Measurements from ENCODE around the gene CACNB2.

Gene CACNB2

DNA sequence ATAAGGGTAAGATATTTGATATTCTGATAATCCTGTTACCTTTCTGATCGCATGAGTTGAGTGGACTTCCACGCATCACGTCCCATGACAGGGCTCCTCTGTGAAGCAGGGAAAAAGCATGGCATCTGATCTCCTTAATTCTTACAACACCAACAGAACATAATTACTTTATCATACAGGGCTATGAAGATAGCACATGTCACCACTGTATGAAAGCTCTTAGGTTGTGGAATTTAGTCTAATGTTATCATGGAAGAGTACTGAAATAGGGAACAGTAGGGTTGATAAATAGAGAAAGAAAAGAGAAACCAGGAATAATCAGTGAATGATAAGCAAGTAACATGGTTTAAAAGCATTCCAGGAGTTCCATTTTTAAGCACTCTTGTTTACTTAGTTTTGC, 212.0 kb downstream of the CACNB2 start:
- H3K4me3 ChIP-seq (ENCODE audit: low read length): no peak overlapping the region
- TF ChIP-seq, protein P1, sequence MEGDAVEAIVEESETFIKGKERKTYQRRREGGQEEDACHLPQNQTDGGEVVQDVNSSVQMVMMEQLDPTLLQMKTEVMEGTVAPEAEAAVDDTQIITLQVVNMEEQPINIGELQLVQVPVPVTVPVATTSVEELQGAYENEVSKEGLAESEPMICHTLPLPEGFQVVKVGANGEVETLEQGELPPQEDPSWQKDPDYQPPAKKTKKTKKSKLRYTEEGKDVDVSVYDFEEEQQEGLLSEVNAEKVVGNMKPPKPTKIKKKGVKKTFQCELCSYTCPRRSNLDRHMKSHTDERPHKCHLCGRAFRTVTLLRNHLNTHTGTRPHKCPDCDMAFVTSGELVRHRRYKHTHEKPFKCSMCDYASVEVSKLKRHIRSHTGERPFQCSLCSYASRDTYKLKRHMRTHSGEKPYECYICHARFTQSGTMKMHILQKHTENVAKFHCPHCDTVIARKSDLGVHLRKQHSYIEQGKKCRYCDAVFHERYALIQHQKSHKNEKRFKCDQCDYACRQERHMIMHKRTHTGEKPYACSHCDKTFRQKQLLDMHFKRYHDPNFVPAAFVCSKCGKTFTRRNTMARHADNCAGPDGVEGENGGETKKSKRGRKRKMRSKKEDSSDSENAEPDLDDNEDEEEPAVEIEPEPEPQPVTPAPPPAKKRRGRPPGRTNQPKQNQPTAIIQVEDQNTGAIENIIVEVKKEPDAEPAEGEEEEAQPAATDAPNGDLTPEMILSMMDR (IDR thresholded peaks at IDR 0.05; ENCODE audit: insufficient read depth, low read depth, low read length, missing control alignments): no peak
- no peak for DNase-seq (ENCODE audit: low read depth)

DNA sequence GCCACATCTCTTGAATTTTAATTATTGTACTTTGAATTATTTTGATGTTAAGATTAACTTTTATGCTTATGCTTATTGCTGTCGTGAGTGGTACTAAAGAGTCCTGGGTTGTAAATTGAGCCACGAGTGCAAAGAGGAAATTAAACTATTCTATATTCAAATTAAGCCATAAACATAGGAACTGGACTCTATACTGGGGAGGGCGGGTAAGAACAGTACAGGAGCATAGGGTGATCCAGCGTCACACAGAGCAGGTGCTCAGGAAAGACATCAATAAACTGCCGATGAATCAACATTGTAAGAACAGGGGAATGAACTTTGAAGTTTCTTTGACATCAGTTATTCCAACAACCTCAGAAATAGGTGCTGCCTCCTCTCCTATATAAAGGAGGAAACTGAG, 219.6 kb downstream of the CACNB2 start:
- no peak overlapping the region for H3K4me3 ChIP-seq (ENCODE audit: low read length)
- no peak for DNase-seq (ENCODE audit: low read depth)
- TF ChIP-seq, protein P1 (IDR thresholded peaks at IDR 0.05; ENCODE audit: insufficient read depth, low read depth, low read length, missing control alignments): no peak

DNA sequence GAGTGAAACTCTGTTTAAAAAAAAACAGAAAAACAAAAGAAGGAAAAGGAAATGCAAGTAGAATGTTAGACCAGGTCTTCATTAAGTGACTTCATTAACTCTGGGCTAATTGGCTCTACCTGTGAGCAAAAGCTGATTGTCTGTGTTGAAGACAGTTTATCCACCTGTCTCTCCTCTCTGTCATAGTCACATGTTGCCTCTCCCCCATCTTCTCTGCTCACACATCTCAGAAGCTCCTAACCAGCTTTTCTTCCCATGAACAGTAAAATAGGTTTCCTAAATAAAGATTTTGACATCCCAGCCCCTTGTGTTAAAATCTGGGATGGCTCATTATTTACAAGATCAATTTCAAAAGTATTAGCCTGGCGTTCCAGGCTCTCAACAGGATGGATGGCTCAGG, 222.7 kb downstream of the CACNB2 start:
- no peak for DNase-seq (ENCODE audit: low read depth)
- no peak overlapping the region for H3K4me3 ChIP-seq (ENCODE audit: low read length)
- TF ChIP-seq, protein P1 (IDR thresholded peaks at IDR 0.05; ENCODE audit: insufficient read depth, low read depth, low read length, missing control alignments): no peak

DNA sequence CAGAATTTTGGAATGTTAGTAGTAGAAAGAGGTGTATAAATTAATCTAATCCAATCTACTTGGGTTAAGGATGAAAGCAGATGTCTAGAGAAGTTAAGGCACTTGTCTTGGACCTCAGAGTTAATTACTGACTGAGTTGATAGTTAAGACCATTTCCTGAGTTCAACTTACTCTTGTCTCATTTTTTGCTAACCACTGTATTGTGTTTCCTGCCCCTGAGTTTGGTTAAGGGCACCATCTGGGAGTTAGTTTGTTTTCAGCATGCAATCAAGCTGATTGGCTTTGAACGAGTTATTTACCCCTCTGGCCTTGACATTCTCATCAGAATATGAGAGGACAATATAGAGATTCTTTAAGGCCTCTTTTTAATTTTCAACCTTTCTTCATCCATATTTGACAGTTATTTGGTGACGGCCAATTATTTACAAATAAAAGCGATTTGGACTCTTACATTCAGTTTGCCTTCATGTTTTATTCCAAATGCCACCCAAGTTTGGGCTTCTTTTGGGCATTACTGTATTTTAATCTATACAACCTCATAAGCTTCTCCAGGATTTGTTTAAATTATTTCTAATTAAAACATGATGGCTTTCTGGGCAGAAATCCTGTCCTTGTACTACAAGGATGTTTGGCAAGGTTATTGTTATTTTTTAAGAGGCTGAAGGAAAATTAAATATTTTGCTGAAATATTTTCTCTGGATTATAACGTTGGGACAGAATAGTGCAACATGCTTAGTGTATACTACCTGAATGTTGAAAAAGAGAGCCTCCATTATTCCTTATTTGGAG, 225.0 kb downstream of the CACNB2 start:
- TF ChIP-seq, protein P1 (IDR thresholded peaks at IDR 0.05; ENCODE audit: insufficient read depth, low read depth, low read length, missing control alignments): no peak
- H3K4me3 ChIP-seq (ENCODE audit: low read length): no peak overlapping the region
- DNase-seq (ENCODE audit: low read depth): no peak

DNA sequence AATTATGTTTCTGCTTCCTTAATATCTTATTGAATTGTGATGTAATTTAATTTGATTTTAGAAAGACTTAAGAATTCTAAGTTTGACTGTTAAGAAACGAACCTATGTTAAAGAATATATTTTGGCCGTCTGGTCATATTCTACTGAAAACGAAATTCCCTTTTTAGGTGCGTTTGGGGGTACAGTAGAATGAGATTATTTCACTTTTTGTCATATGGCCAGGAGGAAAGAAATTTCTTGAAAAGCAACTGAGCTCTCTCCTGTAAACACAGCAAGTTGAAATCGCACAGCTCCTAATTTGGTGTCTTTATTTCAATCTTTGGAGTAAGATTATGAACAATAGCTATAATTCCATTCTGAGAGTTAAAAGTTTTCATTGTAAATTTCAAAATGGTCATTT, 227.6 kb downstream of the CACNB2 start:
- H3K4me3 ChIP-seq (ENCODE audit: low read length): no peak overlapping the region
- no peak for DNase-seq (ENCODE audit: low read depth)
- TF ChIP-seq, protein P1 (IDR thresholded peaks at IDR 0.05; ENCODE audit: insufficient read depth, low read depth, low read length, missing control alignments): no peak

DNA sequence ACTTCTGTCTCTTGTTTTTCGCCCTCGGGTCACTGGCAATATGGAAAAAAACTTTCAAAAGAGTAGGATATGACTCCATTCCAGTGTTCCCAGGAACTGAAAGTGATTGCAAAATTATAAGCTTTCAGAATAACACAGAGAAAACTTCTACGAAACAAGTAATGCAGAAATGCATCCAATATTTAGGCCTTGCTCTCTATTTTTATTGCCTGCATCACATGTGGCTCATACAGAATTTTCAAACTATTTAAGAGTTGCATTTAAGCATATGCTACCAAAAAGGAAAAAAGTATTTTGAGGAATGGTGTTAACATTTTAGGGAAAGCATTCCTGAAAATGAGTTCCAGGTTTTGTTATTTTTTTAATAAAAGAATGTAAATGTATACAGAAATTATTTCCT, 228.0 kb downstream of the CACNB2 start:
- TF ChIP-seq, protein P1 (IDR thresholded peaks at IDR 0.05; ENCODE audit: insufficient read depth, low read depth, low read length, missing control alignments): no peak
- DNase-seq (ENCODE audit: low read depth): no peak
- no peak overlapping the region for H3K4me3 ChIP-seq (ENCODE audit: low read length)

DNA sequence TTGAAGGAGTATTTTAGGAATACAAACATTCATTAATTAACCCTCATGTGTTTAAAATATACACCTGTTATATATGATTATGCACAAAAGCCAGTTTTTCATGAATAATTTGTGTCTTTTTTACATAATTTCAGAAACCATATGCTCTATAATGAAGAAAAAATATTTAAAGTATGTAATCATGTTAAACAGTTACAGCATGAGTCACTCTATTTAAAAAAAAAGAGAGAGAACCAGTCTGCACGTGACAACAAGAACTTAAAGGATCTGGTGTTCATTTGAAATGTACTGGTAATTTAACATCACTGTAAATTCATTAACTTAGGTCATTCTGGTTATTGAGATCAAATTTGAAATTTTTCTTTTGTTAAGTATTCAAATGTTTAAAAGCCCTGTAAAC, 228.5 kb downstream of the CACNB2 start:
- no peak overlapping the region for H3K4me3 ChIP-seq (ENCODE audit: low read length)
- TF ChIP-seq, protein P1 (IDR thresholded peaks at IDR 0.05; ENCODE audit: insufficient read depth, low read depth, low read length, missing control alignments): no peak
- DNase-seq (ENCODE audit: low read depth): peak; percentile 2

Data from epithelial cell of esophagus (primary cell).